Neuronal stem cell (in vitro differentiated cells): ENCODE measurements around the gene SLX4IP.

Experiments used
- DNase-seq: peaks from one replicate; pipeline ENCODE4 v3.0.0-alpha.2; 2013; ENCODE audit warnings: low spot score
- H2AFZ ChIP-seq: one replicate; pipeline ENCODE4 v1.6.1; 2013; ENCODE audit warnings: mild to moderate bottlenecking, low read length, inconsistent platforms
- H2AK5ac ChIP-seq: 2 replicates; pipeline ENCODE4 v1.6.1; 2013; ENCODE audit warnings: low read depth, mild to moderate bottlenecking, inconsistent platforms, low read length, moderate library complexity, mixed read lengths
- H2BK120ac ChIP-seq: 2 replicates; pipeline ENCODE4 v1.6.1; 2013; ENCODE audit warnings: low read depth, mild to moderate bottlenecking, inconsistent platforms, low read length, moderate library complexity, mixed read lengths
- H2BK12ac ChIP-seq: one replicate; pipeline ENCODE4 v1.6.1; 2013; ENCODE audit warnings: low read length, inconsistent platforms
- H2BK15ac ChIP-seq: 2 replicates; pipeline ENCODE4 v1.6.1; 2013; ENCODE audit warnings: mild to moderate bottlenecking, low read length, inconsistent platforms, mixed read lengths
- H2BK5ac ChIP-seq: one replicate; pipeline ENCODE4 v1.6.1; 2013; ENCODE audit warnings: inconsistent platforms, mild to moderate bottlenecking, low read length, moderate library complexity
- H3K14ac ChIP-seq: one replicate; pipeline ENCODE4 v1.6.1; 2013; ENCODE audit warnings: low read length, inconsistent platforms
- H3K18ac ChIP-seq: 2 replicates; pipeline ENCODE4 v1.6.1; 2013; ENCODE audit warnings: low read length, inconsistent platforms
- H3K23ac ChIP-seq: 2 replicates; pipeline ENCODE4 v1.6.1; 2013; ENCODE audit warnings: low read depth, mild to moderate bottlenecking, mixed read lengths, low read length, inconsistent platforms; ENCODE audit not compliant: poor library complexity
- H3K27ac ChIP-seq: replicated peaks from 3 replicates; pipeline ENCODE4 v1.5.1; 2013; ENCODE audit warnings: low read length, inconsistent platforms
- H3K27me3 ChIP-seq, 3 experiments: 2 replicates each; pipeline ENCODE4 v1.6.1; 2013; ENCODE audit warnings: low read length in 3 of 3, mild to moderate bottlenecking in 2 of 3, inconsistent platforms in 1 of 3, low read depth in 1 of 3, mixed read lengths in 1 of 3, moderate library complexity in 1 of 3; ENCODE audit not compliant: control insufficient read depth in 3 of 3, insufficient read depth in 3 of 3
- H3K36me3 ChIP-seq, 2 donors: replicated peaks in 1 of 2; 2 replicates each; pipeline ENCODE4 v1.6.1; 2013; ENCODE audit warnings: low read length in 2 of 2; ENCODE audit not compliant: control insufficient read depth in 2 of 2, insufficient read depth in 2 of 2
- H3K4ac ChIP-seq: 2 replicates; pipeline ENCODE4 v1.6.1; 2013; ENCODE audit warnings: inconsistent platforms, mild to moderate bottlenecking, low read length, moderate library complexity
- H3K4me1 ChIP-seq, 2 donors: 1 replicate in 1 of 2; 2 replicates in 1 of 2; pipeline ENCODE4 v1.6.1; 2013; ENCODE audit warnings: low read length in 2 of 2, low read depth in 1 of 2; ENCODE audit not compliant: control insufficient read depth in 2 of 2, insufficient read depth in 1 of 2
- H3K4me2 ChIP-seq: one replicate; pipeline ENCODE4 v1.6.1; 2013; ENCODE audit warnings: mild to moderate bottlenecking, low read length, inconsistent platforms; ENCODE audit not compliant: insufficient read depth, poor library complexity, severe bottlenecking
- H3K4me3 ChIP-seq, 2 donors: 2 replicates each; pipeline ENCODE4 v1.5.1; 2013; ENCODE audit warnings: low read length in 2 of 2, mild to moderate bottlenecking in 2 of 2, inconsistent platforms in 1 of 2, moderate library complexity in 1 of 2
- H3K79me1 ChIP-seq: one replicate; pipeline ENCODE4 v1.6.1; 2013; ENCODE audit warnings: low read depth, mild to moderate bottlenecking, inconsistent platforms, low read length, moderate library complexity
- H3K9ac ChIP-seq: one replicate; pipeline ENCODE4 v1.6.1; 2013; ENCODE audit warnings: mild to moderate bottlenecking, low read depth, low read length, inconsistent platforms; ENCODE audit not compliant: poor library complexity
- H3K9me3 ChIP-seq, 2 donors: replicated peaks in 1 of 2; 2 replicates each; pipeline versions ENCODE3 to v1.6.1; 2013; ENCODE audit warnings: low read length in 2 of 2, mild to moderate bottlenecking in 2 of 2, inconsistent platforms in 1 of 2, low read depth in 1 of 2, mixed read lengths in 1 of 2, moderate library complexity in 1 of 2; ENCODE audit not compliant: control insufficient read depth in 2 of 2, insufficient read depth in 1 of 2
- H4K8ac ChIP-seq: one replicate; pipeline ENCODE4 v1.6.1; 2013; ENCODE audit warnings: low read depth, mild to moderate bottlenecking, inconsistent platforms, low read length, moderate library complexity
- H4K91ac ChIP-seq: one replicate; pipeline ENCODE4 v1.6.1; 2013; ENCODE audit warnings: low read length, low read depth, mild to moderate bottlenecking, inconsistent platforms; ENCODE audit not compliant: poor library complexity
- WGBS, 2 donors: extraction: QIAGEN DNeasy Blood & Tissue Kit; methylation state at CpG; one replicate each; pipeline ENCODE4 v1.1.7; 2013; ENCODE audit warnings: missing lambda C conversion rate in 2 of 2, mixed read lengths in 1 of 2; ENCODE audit not compliant: insufficient read length in 2 of 2, insufficient replicate concordance in 1 of 2; ENCODE audit errors: extremely low coverage in 2 of 2; 5-methylcytosine and 5-hydroxymethylcytosine counted together

Gene SLX4IP

DNA sequence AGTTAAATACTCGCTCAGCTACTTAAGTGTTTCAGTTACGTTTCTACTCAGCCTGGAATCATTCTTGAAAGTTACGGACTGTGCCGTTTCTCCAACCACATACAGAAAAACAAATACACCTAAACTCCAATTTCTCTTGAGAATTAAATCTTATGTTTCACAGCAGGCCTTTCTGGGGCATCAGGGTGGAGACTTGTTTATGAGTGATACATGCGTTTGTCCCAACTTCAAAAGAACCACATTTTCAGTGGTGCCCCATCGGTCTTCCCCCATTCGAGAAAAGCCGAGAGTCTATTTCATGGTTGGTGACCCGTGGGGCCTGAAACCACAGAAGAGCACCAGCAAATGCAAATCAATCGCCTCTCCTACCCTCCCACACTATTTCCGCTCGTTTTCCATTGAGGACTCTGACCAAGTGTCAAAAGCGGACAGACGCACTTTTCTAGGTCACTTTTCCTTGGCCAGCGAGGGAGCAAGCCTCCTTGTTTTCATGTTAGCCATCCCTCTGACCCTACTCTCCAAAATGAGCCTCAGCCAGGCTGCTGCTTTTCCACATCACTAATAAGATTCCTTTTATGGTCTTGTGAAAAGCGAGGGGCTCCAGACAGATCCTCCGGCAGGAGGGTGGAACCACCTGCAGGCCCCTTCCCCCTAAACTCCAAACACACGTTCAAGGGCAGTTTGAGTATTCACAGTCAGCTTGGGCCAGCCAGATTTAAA is 235.6 kb downstream of the SLX4IP start:
- H2BK5ac ChIP-seq, result no peak overlapping the region
- H3K18ac ChIP-seq, result no peak overlapping the region
- H2BK15ac ChIP-seq, result no peak overlapping the region
- peak overlapping the region; percentile 83 to 99 for H3K4me3 ChIP-seq
- peaks cover 38 to 54% of the 10 kb centered on the region in 2 donors for H3K4me1 ChIP-seq
- H3K27ac ChIP-seq, result no peak overlapping the region
- DNase-seq, result no peak
- no peak overlapping the region for H3K14ac ChIP-seq
- H2AFZ ChIP-seq, result peak overlapping the region; percentile 12
- H3K9me3 ChIP-seq, result no peaks in the 10 kb centered on the region
- no peak overlapping the region for H2BK12ac ChIP-seq
- no CpG with 5 or more reads among the region's 18 CpGs for WGBS, 2 donors
- H2AK5ac ChIP-seq, result no peak overlapping the region
- H2BK120ac ChIP-seq, result no peak overlapping the region
- H3K4ac ChIP-seq, result no peak overlapping the region
- no peak overlapping the region for H3K9ac ChIP-seq
- H3K27me3 ChIP-seq, result no peaks in the 10 kb centered on the region
- peaks cover 18% of the 10 kb centered on the region for H3K79me1 ChIP-seq
- H3K23ac ChIP-seq, result no peak overlapping the region
- H4K91ac ChIP-seq, result no peak overlapping the region
- H3K36me3 ChIP-seq, result peaks cover 23 to 36% of the 10 kb centered on the region in 2 donors
- H4K8ac ChIP-seq, result no peak overlapping the region
- H3K4me2 ChIP-seq, result peak overlapping the region; percentile 95

GRCh38 chr20:10671221-10671918 is 236.3 kb downstream of the SLX4IP start:
- Histone ChIP-seq H3K4me2 (peak overlapping the region; percentile 95), H4K91ac (no peak overlapping the region), H3K27ac (no peak overlapping the region), H4K8ac (no peak overlapping the region), H2BK15ac (no peak overlapping the region), H3K27me3 (no peaks in the 10 kb centered on the region), H2BK5ac (peak overlapping the region; percentile 99), H3K9ac (peak overlapping the region; percentile 89), H3K23ac (no peak overlapping the region), H3K9me3 (no peaks in the 10 kb centered on the region), H3K4ac (no peak overlapping the region), H2BK12ac (no peak overlapping the region), H3K4me1 (peaks cover 32 to 47% of the 10 kb centered on the region in 2 donors), H3K18ac (peak overlapping the region; percentile 73), H3K79me1 (peaks cover 18% of the 10 kb centered on the region), H2AFZ (peak overlapping the region; percentile 98), H3K4me3 (peak overlapping the region; percentile 83 to 99), H2BK120ac (no peak overlapping the region), H3K14ac (no peak overlapping the region), H3K36me3 (peaks cover 16 to 32% of the 10 kb centered on the region in 2 donors), H2AK5ac (peak overlapping the region; percentile 51)
- WGBS, 2 donors, result no CpG with 5 or more reads among the region's 13 CpGs
- no peak for DNase-seq

DNA sequence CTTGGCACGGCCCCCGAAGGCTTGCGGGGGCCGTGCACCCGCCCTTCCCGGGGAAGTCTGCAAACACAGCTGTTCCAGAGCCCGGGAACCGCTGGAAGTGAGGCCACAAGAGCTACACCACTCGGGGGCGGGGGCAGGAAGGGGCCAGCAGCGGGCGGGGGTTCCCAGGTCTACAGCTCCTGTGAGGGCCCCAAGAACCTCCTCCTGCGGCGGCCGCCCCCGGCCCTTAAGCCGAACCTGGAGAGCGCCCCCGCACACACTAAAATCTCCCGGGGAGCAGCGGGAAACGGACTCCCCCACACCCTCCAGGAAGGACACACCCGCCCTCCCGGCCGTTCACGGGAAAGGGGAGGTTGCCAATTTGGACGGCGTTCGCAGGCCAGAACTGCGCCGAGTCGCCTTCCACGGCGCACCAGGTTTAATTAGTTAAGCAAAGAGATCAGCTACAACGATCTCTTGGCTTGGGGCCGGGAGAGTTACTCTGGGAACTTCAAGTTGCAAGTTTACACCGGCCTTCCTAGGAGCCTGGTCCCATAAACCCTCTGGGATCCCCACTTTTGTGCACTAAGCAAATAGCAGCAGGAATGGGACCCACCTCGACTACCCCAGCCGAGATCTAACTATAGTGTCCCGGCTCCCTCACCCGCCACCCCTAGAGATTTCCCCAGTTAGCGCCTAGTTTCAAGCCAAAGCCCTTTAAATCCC is 237.0 kb downstream of the SLX4IP start:
- Histone ChIP-seq H3K27ac (peak overlapping the region; percentile 42), H3K23ac (peak overlapping the region; percentile 87), H2AFZ (peak overlapping the region; percentile 98), H2BK15ac (peak overlapping the region; percentile 80), H3K18ac (peak overlapping the region; percentile 100), H2AK5ac (peak overlapping the region; percentile 51), H3K4ac (peak overlapping the region; percentile 4), H3K4me3 (peak overlapping the region; percentile 83 to 99), H2BK120ac (no peak overlapping the region), H3K36me3 (peaks cover 14 to 26% of the 10 kb centered on the region in 2 donors), H3K9me3 (no peaks in the 10 kb centered on the region), H3K14ac (peak overlapping the region; percentile 99), H3K27me3 (no peaks in the 10 kb centered on the region), H4K8ac (no peak overlapping the region), H3K4me1 (peaks cover 25 to 40% of the 10 kb centered on the region in 2 donors), H2BK5ac (peak overlapping the region; percentile 99), H3K9ac (peak overlapping the region; percentile 99), H4K91ac (peak overlapping the region; percentile 17), H3K4me2 (peak overlapping the region; percentile 95), H3K79me1 (peaks cover 17% of the 10 kb centered on the region), H2BK12ac (no peak overlapping the region)
- DNase-seq, result no peak
- no CpG with 5 or more reads among the region's 42 CpGs for WGBS, 2 donors
